ENCODE data around the gene BEAN1. TPM values are rescaled to one million over a fixed set of nuclear protein-coding genes. Genes with fewer than 3 reads are reported as not detected.

The BEAN1 gene
- total RNA-seq, 1 experiment from 2014 or later = not detected

DNA sequence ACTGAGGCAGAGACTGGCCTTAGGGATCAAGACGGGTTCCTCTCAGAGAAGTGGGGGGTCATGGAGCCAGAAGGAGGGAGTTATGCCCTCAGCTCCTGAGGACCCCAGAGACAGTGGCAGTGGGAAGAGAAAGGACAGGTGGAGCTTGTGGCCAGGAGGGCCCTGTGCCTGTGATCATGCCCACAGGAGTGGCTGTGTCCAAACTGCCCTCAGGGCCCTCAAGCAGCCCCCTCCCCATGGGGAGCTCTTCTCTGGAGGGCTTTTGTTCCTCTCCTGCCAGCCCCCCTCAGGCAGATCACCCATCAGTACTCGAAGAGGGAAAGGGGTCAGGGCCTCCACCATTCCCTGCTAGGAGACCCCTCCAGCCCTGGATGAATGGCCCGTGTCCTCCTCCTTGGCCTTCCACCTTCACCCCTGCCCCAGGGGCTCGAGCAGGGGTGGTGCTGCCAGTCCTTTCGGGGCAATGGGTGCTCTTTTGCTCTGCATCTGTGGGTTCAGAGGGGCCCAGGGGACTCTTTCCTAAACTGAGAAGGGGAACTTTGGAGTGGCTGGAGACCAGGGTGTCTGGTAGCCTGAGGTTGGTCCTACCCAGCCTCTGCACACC is 52.7 kb downstream of the BEAN1 start:
- ATAC-seq = no peak
- no peaks in the 10 kb centered on the region for H3K36me3 ChIP-seq (ENCODE audit: control insufficient read depth, insufficient read depth, low read length)
- H3K4me1 ChIP-seq (ENCODE audit: control insufficient read depth, insufficient read depth, low read length) = no peaks in the 10 kb centered on the region
- BruUV-seq (replicated peaks) = no TSS peak
- H3K27ac ChIP-seq (ENCODE audit: low read length) = no peak overlapping the region
- ChIA-PET POLR2A (no interaction called here), CTCF (no interaction called here)
- intact Hi-C loops (cut with micrococcal nuclease; ENCODE audit: unreplicated experiment) (loop anchor here (5.0 kb wide), 1 partner anchor 207 kb away; no protein-coding TSS in a partner anchor), in situ Hi-C loops (cut with HindIII; ENCODE audit: low pct_unique_long_range_greater_than_20kb, low sequenced_read_pairs) (no loop called here)
- no peaks in the 10 kb centered on the region for H3K9me3 ChIP-seq (ENCODE audit: control insufficient read depth, insufficient read depth, low read depth, low read length)
- DNase-seq (ENCODE audit: low read depth, low spot score) = no peak
- TF ChIP-seq, protein P1, sequence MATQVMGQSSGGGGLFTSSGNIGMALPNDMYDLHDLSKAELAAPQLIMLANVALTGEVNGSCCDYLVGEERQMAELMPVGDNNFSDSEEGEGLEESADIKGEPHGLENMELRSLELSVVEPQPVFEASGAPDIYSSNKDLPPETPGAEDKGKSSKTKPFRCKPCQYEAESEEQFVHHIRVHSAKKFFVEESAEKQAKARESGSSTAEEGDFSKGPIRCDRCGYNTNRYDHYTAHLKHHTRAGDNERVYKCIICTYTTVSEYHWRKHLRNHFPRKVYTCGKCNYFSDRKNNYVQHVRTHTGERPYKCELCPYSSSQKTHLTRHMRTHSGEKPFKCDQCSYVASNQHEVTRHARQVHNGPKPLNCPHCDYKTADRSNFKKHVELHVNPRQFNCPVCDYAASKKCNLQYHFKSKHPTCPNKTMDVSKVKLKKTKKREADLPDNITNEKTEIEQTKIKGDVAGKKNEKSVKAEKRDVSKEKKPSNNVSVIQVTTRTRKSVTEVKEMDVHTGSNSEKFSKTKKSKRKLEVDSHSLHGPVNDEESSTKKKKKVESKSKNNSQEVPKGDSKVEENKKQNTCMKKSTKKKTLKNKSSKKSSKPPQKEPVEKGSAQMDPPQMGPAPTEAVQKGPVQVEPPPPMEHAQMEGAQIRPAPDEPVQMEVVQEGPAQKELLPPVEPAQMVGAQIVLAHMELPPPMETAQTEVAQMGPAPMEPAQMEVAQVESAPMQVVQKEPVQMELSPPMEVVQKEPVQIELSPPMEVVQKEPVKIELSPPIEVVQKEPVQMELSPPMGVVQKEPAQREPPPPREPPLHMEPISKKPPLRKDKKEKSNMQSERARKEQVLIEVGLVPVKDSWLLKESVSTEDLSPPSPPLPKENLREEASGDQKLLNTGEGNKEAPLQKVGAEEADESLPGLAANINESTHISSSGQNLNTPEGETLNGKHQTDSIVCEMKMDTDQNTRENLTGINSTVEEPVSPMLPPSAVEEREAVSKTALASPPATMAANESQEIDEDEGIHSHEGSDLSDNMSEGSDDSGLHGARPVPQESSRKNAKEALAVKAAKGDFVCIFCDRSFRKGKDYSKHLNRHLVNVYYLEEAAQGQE (IDR thresholded peaks at IDR 0.05; ENCODE audit: insufficient read depth in 1 of 2, low read depth in 2 of 2, low read length in 1 of 2) = no peak
- TF ChIP-seq, protein P2, sequence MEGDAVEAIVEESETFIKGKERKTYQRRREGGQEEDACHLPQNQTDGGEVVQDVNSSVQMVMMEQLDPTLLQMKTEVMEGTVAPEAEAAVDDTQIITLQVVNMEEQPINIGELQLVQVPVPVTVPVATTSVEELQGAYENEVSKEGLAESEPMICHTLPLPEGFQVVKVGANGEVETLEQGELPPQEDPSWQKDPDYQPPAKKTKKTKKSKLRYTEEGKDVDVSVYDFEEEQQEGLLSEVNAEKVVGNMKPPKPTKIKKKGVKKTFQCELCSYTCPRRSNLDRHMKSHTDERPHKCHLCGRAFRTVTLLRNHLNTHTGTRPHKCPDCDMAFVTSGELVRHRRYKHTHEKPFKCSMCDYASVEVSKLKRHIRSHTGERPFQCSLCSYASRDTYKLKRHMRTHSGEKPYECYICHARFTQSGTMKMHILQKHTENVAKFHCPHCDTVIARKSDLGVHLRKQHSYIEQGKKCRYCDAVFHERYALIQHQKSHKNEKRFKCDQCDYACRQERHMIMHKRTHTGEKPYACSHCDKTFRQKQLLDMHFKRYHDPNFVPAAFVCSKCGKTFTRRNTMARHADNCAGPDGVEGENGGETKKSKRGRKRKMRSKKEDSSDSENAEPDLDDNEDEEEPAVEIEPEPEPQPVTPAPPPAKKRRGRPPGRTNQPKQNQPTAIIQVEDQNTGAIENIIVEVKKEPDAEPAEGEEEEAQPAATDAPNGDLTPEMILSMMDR (IDR thresholded peaks at IDR 0.05) = no peak
- TF ChIP-seq POLR2AphosphoS5 (IDR thresholded peaks at IDR 0.05; ENCODE audit: low read depth, low read length) (no peak), TCF7L2 (IDR thresholded peaks at IDR 0.05; ENCODE audit: low read depth, low read length) (no peak), SIN3A (IDR thresholded peaks at IDR 0.05; ENCODE audit: borderline replicate concordance, insufficient read depth, low read depth, low read length) (no peak)
- no peak overlapping the region for H3K4me3 ChIP-seq (ENCODE audit: low read depth in 2 of 2, low read length in 2 of 2)
- no peaks in the 10 kb centered on the region for H3K27me3 ChIP-seq (ENCODE audit: control insufficient read depth, insufficient read depth, low read length)

DNA sequence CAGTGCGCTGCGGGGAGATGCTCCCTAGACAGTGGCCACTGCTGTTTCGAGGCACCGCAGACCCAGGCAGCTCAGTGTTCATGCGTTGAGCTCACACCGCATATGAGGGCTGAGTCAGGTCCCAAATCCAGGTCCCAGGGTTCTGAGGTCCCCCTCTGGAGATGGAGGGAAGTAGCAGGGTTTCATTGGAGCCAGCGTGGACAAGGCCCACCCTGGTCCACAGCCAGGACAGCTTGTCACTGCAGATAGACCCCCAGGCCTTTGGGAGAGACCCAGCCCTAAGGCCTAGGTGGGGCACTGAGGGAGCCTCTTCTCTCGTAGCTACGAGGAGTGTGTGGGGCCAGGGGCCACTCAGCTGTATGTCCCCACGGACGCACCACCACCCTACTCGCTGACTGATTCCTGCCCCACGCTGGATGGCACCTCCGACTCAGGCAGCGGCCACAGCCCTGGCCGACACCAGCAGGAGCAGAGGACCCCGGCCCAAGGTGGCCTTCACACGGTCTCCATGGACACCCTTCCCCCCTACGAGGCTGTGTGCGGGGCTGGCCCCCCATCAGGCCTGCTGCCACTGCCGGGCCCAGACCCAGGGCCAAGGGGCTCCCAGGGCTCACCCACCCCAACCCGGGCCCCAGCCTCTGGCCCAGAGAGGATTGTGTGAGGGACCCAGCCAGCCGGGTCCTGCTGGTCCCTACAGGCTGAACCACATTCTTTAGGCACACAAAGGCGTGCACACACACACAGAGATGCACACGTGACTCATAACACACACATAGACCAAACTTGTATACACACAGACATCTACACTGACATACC is 53.4 kb downstream of the BEAN1 start:
- Histone ChIP-seq H3K36me3 (ENCODE audit: control insufficient read depth, insufficient read depth, low read length) (no peaks in the 10 kb centered on the region), H3K27me3 (ENCODE audit: control insufficient read depth, insufficient read depth, low read length) (no peaks in the 10 kb centered on the region), H3K9me3 (ENCODE audit: control insufficient read depth, insufficient read depth, low read depth, low read length) (no peaks in the 10 kb centered on the region), H3K27ac (ENCODE audit: low read length) (no peak overlapping the region), H3K4me3 (ENCODE audit: low read depth in 2 of 2, low read length in 2 of 2) (no peak overlapping the region), H3K4me1 (ENCODE audit: control insufficient read depth, insufficient read depth, low read length) (no peaks in the 10 kb centered on the region)
- no TSS peak for BruUV-seq (replicated peaks)
- ChIA-PET POLR2A (no interaction called here), CTCF (no interaction called here)
- intact Hi-C loops (cut with micrococcal nuclease; ENCODE audit: unreplicated experiment) (loop anchor here (5.0 kb wide), 1 partner anchor 208 kb away; no protein-coding TSS in a partner anchor), in situ Hi-C loops (cut with HindIII; ENCODE audit: low pct_unique_long_range_greater_than_20kb, low sequenced_read_pairs) (no loop called here)
- no peak for TF ChIP-seq POLR2AphosphoS5 (IDR thresholded peaks at IDR 0.05; ENCODE audit: low read depth, low read length)
- TF ChIP-seq, protein P2 (IDR thresholded peaks at IDR 0.05) = no peak
- TF ChIP-seq, protein P1 (IDR thresholded peaks at IDR 0.05; ENCODE audit: insufficient read depth in 1 of 2, low read depth in 2 of 2, low read length in 1 of 2) = no peak
- no peak for TF ChIP-seq SIN3A (IDR thresholded peaks at IDR 0.05; ENCODE audit: borderline replicate concordance, insufficient read depth, low read depth, low read length)
- TF ChIP-seq TCF7L2 (IDR thresholded peaks at IDR 0.05; ENCODE audit: low read depth, low read length) = no peak
- DNase-seq (ENCODE audit: low read depth, low spot score) (no peak), ATAC-seq (no peak)

Data from Panc1 (cell line).